ENCODE data around the gene LYL1. TPM values are rescaled to one million over a fixed set of nuclear protein-coding genes. Genes with fewer than 3 reads are reported as not detected.

Gene LYL1
- total and polyA plus RNA-seq, 2 donors from 2014 or later (not counting 2 experiments from before 2014, with no cell fraction given) = 1.9 to 2.7 TPM

Other genes with a start within 250 kb of the LYL1 start
- gene DNASE2, start 221.4 kb downstream of the LYL1 start, total RNA-seq = 28.2 and 36.3 TPM in 2 replicates
- 36.1 and 44.0 TPM in 2 replicates for gene DNASE2, start 221.4 kb downstream of the LYL1 start, polyA plus RNA-seq
- gene KLF1, start 215.7 kb downstream of the LYL1 start, total RNA-seq = 0.11 TPM in 1 of 2 replicates, not detected in the other
- 0.11 and 0.12 TPM in 2 replicates for gene KLF1, start 215.7 kb downstream of the LYL1 start, polyA plus RNA-seq
- 18.6 and 21.5 TPM in 2 replicates for gene GCDH, start 211.7 kb downstream of the LYL1 start, total RNA-seq
- 17.8 and 21.4 TPM in 2 replicates for gene GCDH, start 211.7 kb downstream of the LYL1 start, polyA plus RNA-seq
- gene SYCE2, start 183.6 kb downstream of the LYL1 start, total RNA-seq = 0.32 and 0.37 TPM in 2 replicates
- gene SYCE2, start 183.6 kb downstream of the LYL1 start, polyA plus RNA-seq = 0.38 and 0.41 TPM in 2 replicates
- gene FARSA, start 169.1 kb downstream of the LYL1 start, total RNA-seq = 79.8 and 90.9 TPM in 2 replicates
- gene FARSA, start 169.1 kb downstream of the LYL1 start, polyA plus RNA-seq = 106 and 116 TPM in 2 replicates
- 1,472 and 1,606 TPM in 2 replicates for gene CALR, start 164.2 kb downstream of the LYL1 start, total RNA-seq
- gene CALR, start 164.2 kb downstream of the LYL1 start, polyA plus RNA-seq = 1,259 and 1,387 TPM in 2 replicates
- 120 and 135 TPM in 2 replicates for gene RAD23A, start 157.0 kb downstream of the LYL1 start, total RNA-seq
- gene RAD23A, start 157.0 kb downstream of the LYL1 start, polyA plus RNA-seq = 131 and 157 TPM in 2 replicates
- gene GADD45GIP1, start 145.6 kb downstream of the LYL1 start, total RNA-seq = 55.0 and 64.9 TPM in 2 replicates
- 103 and 106 TPM in 2 replicates for gene GADD45GIP1, start 145.6 kb downstream of the LYL1 start, polyA plus RNA-seq
- gene DAND5, start 133.3 kb downstream of the LYL1 start, total RNA-seq = 0.07 and 0.14 TPM in 2 replicates
- gene DAND5, start 133.3 kb downstream of the LYL1 start, polyA plus RNA-seq = 0.08 TPM in 1 of 2 replicates, not detected in the other
- 9.4 and 13.0 TPM in 2 replicates for gene NFIX, start 107.4 kb downstream of the LYL1 start, total RNA-seq
- gene NFIX, start 107.4 kb downstream of the LYL1 start, polyA plus RNA-seq = 3.3 and 5.3 TPM in 2 replicates
- gene TRMT1, start 13.9 kb upstream of the LYL1 start, total RNA-seq = 35.7 and 37.7 TPM in 2 replicates
- gene TRMT1, start 13.9 kb upstream of the LYL1 start, polyA plus RNA-seq = 43.4 and 44.8 TPM in 2 replicates
- 71.7 and 72.6 TPM in 2 replicates for gene NACC1, start 15.4 kb upstream of the LYL1 start, total RNA-seq
- gene NACC1, start 15.4 kb upstream of the LYL1 start, polyA plus RNA-seq = 32.9 and 36.7 TPM in 2 replicates
- gene STX10, start 47.5 kb upstream of the LYL1 start, total RNA-seq = 66.7 and 69.4 TPM in 2 replicates
- gene STX10, start 47.5 kb upstream of the LYL1 start, polyA plus RNA-seq = 95.3 and 97.5 TPM in 2 replicates
- 48.2 and 51.8 TPM in 2 replicates for gene IER2, start 47.6 kb upstream of the LYL1 start, total RNA-seq
- 72.2 and 90.4 TPM in 2 replicates for gene IER2, start 47.6 kb upstream of the LYL1 start, polyA plus RNA-seq

Data from foreskin keratinocyte (primary cell).